OCI-LY1 (cell line): Measurements from ENCODE around the gene GLYATL1B.
"Not testable (repeated sequence)": the region's sequence is repeated elsewhere in the genome, so short reads cannot be mapped to it uniquely, and the experiment has no call there.

Experiments
- CTCF ChIP-seq: fragments of 200-600 bp; sonication (generic), shearing (Covaris generic); IDR thresholded peaks from 2 replicates; pipeline ENCODE4 v1.5.1; 2017; ENCODE audit warnings: mild to moderate bottlenecking, antibody characterized with exemption, low read length, moderate library complexity, mixed read lengths
- EZH2 ChIP-seq: fragments of 200-600 bp; sonication (generic), shearing (Covaris generic); IDR thresholded peaks from 2 replicates; pipeline ENCODE4 v1.8.0; 2017; ENCODE audit warnings: borderline replicate concordance, mixed run types, mild to moderate bottlenecking, antibody characterized with exemption, low read length, moderate library complexity, mixed read lengths

- TF ChIP-seq CTCF, EZH2: not testable (repeated sequence)
Measured at GRCh38 chr11:59107721-59108120, 21.6 kb downstream of the GLYATL1B start.
